ENCODE measurements around the gene PCNX2.

PCNX2 gene

DNA sequence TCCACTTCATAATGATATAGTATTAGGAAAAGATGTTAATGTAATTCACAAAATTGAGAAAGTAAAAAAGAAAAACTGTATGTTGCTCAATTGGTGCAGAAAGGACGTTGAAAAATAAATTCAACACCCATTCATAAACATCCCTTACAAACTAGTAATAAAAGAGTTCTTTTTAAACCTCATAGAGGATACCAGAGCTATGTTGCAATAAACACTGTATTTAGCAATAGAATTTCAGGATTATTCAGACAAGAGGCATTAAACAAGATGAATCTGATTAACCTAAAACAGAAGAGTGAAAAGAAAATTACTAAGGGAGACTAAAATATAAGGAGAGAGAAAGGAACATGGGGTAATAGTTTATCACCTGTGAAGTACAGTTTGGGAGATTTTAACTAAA, 190.3 kb downstream of the PCNX2 start:
- no peak for DNase-seq (ENCODE audit: low spot score)
- ATAC-seq (ENCODE audit: low read depth): peak; percentile 50; the same call in 1 of the 3 replicates
- Histone ChIP-seq H3K27me3 (ENCODE audit: insufficient read depth, poor library complexity, severe bottlenecking) (no peaks in the 10 kb centered on the region), H3K36me3 (ENCODE audit: low read depth) (no peaks in the 10 kb centered on the region; the same call in 1 of the 2 replicates), H3K27ac (ENCODE audit: poor library complexity, severe bottlenecking) (peak overlapping the region; percentile 17), H3K9me3 (ENCODE audit: severe bottlenecking) (no peaks in the 10 kb centered on the region), H3K4me1 (ENCODE audit: insufficient read depth, poor library complexity, severe bottlenecking) (peaks cover 33% of the 10 kb centered on the region), H3K4me3 (ENCODE audit: severe bottlenecking) (no peak overlapping the region)
- TF ChIP-seq, protein P1, sequence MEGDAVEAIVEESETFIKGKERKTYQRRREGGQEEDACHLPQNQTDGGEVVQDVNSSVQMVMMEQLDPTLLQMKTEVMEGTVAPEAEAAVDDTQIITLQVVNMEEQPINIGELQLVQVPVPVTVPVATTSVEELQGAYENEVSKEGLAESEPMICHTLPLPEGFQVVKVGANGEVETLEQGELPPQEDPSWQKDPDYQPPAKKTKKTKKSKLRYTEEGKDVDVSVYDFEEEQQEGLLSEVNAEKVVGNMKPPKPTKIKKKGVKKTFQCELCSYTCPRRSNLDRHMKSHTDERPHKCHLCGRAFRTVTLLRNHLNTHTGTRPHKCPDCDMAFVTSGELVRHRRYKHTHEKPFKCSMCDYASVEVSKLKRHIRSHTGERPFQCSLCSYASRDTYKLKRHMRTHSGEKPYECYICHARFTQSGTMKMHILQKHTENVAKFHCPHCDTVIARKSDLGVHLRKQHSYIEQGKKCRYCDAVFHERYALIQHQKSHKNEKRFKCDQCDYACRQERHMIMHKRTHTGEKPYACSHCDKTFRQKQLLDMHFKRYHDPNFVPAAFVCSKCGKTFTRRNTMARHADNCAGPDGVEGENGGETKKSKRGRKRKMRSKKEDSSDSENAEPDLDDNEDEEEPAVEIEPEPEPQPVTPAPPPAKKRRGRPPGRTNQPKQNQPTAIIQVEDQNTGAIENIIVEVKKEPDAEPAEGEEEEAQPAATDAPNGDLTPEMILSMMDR (IDR thresholded peaks at IDR 0.05; ENCODE audit: poor library complexity, severe bottlenecking): no peak

DNA sequence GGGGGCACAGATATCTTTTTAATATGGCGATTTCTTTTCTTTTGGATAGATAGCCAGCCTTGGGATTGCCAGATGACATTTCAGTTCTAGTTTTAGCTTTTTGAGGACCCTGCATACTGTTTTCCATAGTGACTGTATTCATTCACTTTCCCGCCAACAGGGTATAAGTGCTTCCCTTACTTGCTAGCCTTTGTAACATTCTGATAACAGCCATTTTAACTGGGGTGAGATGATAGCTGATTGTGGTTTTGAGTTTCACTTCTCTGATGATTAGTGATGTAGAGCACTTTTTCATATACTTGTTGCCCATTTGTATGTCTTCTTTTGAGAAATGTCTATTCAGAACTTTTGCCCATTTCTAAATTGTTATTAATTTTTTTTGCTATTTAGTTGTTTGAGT, 193.2 kb downstream of the PCNX2 start:
- H3K9me3 ChIP-seq (ENCODE audit: severe bottlenecking): no peaks in the 10 kb centered on the region
- no peaks in the 10 kb centered on the region; the same call in 1 of the 2 replicates for H3K36me3 ChIP-seq (ENCODE audit: low read depth)
- peaks cover 34% of the 10 kb centered on the region for H3K4me1 ChIP-seq (ENCODE audit: insufficient read depth, poor library complexity, severe bottlenecking)
- TF ChIP-seq, protein P1 (IDR thresholded peaks at IDR 0.05; ENCODE audit: poor library complexity, severe bottlenecking): no peak
- no peak for ATAC-seq (ENCODE audit: low read depth)
- H3K4me3 ChIP-seq (ENCODE audit: severe bottlenecking): no peak overlapping the region
- DNase-seq (ENCODE audit: low spot score): no peak
- no peak overlapping the region for H3K27ac ChIP-seq (ENCODE audit: poor library complexity, severe bottlenecking)
- no peaks in the 10 kb centered on the region for H3K27me3 ChIP-seq (ENCODE audit: insufficient read depth, poor library complexity, severe bottlenecking)

DNA sequence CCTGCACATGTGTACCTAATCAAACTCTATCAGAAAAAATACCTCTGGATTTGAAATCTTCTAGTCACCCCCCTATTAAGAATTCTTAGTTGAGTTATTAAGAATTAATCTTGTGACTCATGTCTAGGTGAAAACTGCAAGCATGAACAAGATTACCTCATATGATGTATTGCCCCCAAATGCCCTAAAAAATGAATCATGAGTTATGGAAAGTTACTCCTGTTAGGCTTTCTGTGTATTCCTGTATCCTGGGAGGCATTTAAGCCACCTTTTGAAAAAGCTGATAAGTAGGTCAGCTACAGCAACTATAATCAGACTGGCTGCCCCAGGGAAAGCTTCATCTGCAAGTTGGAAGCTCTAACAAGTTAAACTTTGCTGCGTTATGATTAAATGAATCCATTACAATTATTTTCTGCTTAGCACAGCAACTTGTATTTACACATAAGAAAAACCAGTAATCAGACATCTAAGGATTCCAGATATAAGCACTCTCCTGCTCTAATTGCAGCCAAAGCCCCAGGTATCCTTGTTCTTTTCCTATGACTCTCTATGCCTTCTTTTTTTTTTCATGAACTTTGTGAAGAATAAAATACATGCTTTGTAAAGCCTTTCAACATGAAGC, 197.5 kb downstream of the PCNX2 start:
- Histone ChIP-seq H3K4me3 (ENCODE audit: severe bottlenecking) (no peak overlapping the region), H3K9me3 (ENCODE audit: severe bottlenecking) (no peaks in the 10 kb centered on the region), H3K36me3 (ENCODE audit: low read depth) (no peaks in the 10 kb centered on the region), H3K4me1 (ENCODE audit: insufficient read depth, poor library complexity, severe bottlenecking) (peaks cover 20% of the 10 kb centered on the region), H3K27me3 (ENCODE audit: insufficient read depth, poor library complexity, severe bottlenecking) (no peaks in the 10 kb centered on the region), H3K27ac (ENCODE audit: poor library complexity, severe bottlenecking) (peak overlapping the region; percentile 62)
- TF ChIP-seq, protein P1 (IDR thresholded peaks at IDR 0.05; ENCODE audit: poor library complexity, severe bottlenecking): no peak
- no peak for DNase-seq (ENCODE audit: low spot score)
- ATAC-seq (ENCODE audit: low read depth): peak; percentile 50; the same call in 2 of the 3 replicates

DNA sequence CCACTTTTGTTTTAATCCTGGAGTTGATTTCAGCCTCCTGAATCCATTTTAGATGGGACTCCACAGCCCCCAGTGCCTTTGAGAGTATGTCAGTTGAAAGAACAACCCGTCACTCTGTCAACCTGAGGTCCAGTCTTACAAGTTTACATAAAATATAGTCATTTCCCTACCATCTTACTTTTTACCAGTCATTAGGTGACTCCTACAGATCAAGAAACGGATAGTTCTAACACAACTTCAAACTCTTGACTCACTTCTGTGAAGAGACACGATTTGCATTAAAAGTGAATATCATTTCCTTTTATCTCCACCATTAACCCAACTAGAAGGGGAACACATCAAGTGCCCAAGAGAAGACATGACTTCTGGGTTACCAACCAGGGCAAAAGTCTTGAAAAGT, 198.0 kb downstream of the PCNX2 start:
- no peaks in the 10 kb centered on the region for H3K27me3 ChIP-seq (ENCODE audit: insufficient read depth, poor library complexity, severe bottlenecking)
- TF ChIP-seq, protein P1 (IDR thresholded peaks at IDR 0.05; ENCODE audit: poor library complexity, severe bottlenecking): no peak
- ATAC-seq (ENCODE audit: low read depth) (no peak), DNase-seq (ENCODE audit: low spot score) (no peak)
- H3K36me3 ChIP-seq (ENCODE audit: low read depth): no peaks in the 10 kb centered on the region
- H3K4me3 ChIP-seq (ENCODE audit: severe bottlenecking): no peak overlapping the region
- no peaks in the 10 kb centered on the region for H3K9me3 ChIP-seq (ENCODE audit: severe bottlenecking)
- peak overlapping the region; percentile 62 for H3K27ac ChIP-seq (ENCODE audit: poor library complexity, severe bottlenecking)
- H3K4me1 ChIP-seq (ENCODE audit: insufficient read depth, poor library complexity, severe bottlenecking): peaks cover 20% of the 10 kb centered on the region

DNA sequence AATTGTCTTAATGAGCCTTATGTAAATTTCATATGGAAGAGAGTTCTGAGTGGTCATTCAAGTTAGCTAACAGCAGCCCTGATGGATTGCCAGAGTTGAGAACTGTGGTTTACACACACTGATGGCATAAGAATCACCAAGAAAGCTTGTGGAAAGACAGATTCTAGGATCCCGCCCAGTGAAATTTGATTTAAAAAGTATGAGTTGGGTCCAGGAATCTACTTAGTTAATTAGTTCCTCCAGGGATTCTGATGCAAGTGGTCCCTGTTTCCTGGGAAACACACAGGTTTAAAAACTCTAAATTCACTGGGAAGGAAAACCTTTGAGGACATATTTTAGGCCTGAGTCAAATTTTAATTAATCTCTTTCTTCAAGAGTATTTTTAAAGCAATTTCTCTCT, 200.8 kb downstream of the PCNX2 start:
- Histone ChIP-seq H3K36me3 (ENCODE audit: low read depth) (no peaks in the 10 kb centered on the region), H3K27ac (ENCODE audit: poor library complexity, severe bottlenecking) (no peak overlapping the region), H3K27me3 (ENCODE audit: insufficient read depth, poor library complexity, severe bottlenecking) (no peaks in the 10 kb centered on the region), H3K4me3 (ENCODE audit: severe bottlenecking) (no peak overlapping the region), H3K4me1 (ENCODE audit: insufficient read depth, poor library complexity, severe bottlenecking) (peaks cover 20% of the 10 kb centered on the region), H3K9me3 (ENCODE audit: severe bottlenecking) (no peaks in the 10 kb centered on the region)
- ATAC-seq (ENCODE audit: low read depth) (no peak), DNase-seq (ENCODE audit: low spot score) (no peak)
- TF ChIP-seq, protein P1 (IDR thresholded peaks at IDR 0.05; ENCODE audit: poor library complexity, severe bottlenecking): no peak

Data from RWPE2 (cell line).